T-helper 17 cell (primary cell): ENCODE data around the gene JPH3. TPM values are rescaled to one million over a fixed set of nuclear protein-coding genes. Genes with fewer than 3 reads are reported as not detected.

Source experiments
- ATAC-seq: fragments of 150-1000 bp; cut with Tn5 transposase; 2 replicates; pipeline ENCODE4 v1.10.0; 2021; ENCODE audit warnings: mild to moderate bottlenecking, moderate library complexity
- DNase-seq, 3 donors: peaks; one replicate each; pipeline versions ENCODE4 v3.0.0 to v3.0.0-alpha.2; 2020 to 2021
- H3K9me3 ChIP-seq: one replicate; pipeline ENCODE4 v1.7.0; 2013; ENCODE audit warnings: low read length, mild to moderate bottlenecking; ENCODE audit not compliant: control insufficient read depth, poor library complexity, severe bottlenecking
- H3K27ac Mint-ChIP-seq: one replicate; pipeline ENCODE4 v1.8.0; 2022; ENCODE audit warnings: mild to moderate bottlenecking, moderate library complexity, mixed read lengths
- H3K27me3 Mint-ChIP-seq: one replicate; pipeline ENCODE4 v1.8.0; 2022; ENCODE audit warnings: mixed read lengths
- H3K36me3 Mint-ChIP-seq: one replicate; pipeline ENCODE4 v1.8.0; 2022; ENCODE audit warnings: low read depth, mixed read lengths
- H3K4me1 Mint-ChIP-seq: one replicate; pipeline ENCODE4 v1.8.0; 2022; ENCODE audit warnings: mild to moderate bottlenecking, mixed read lengths
- H3K4me3 Mint-ChIP-seq: one replicate; pipeline ENCODE4 v1.8.0; 2022; ENCODE audit warnings: mild to moderate bottlenecking, moderate library complexity, mixed read lengths
- total RNA-seq, 4 donors: library from RNA in 2 of 4; stranded (reverse) in 2 of 4; gene quantifications; one replicate each; pipeline ENCODE4 v1.2.3 and lab custom pipeline; 2022 to 2026

The JPH3 gene
- under 1 TPM in 1 of 2 donors, not detected in 1; 0.08 TPM for total RNA-seq
- 0 reads per million in 2 donors for total RNA-seq (lab: John Stamatoyannopoulos, UW)

DNA sequence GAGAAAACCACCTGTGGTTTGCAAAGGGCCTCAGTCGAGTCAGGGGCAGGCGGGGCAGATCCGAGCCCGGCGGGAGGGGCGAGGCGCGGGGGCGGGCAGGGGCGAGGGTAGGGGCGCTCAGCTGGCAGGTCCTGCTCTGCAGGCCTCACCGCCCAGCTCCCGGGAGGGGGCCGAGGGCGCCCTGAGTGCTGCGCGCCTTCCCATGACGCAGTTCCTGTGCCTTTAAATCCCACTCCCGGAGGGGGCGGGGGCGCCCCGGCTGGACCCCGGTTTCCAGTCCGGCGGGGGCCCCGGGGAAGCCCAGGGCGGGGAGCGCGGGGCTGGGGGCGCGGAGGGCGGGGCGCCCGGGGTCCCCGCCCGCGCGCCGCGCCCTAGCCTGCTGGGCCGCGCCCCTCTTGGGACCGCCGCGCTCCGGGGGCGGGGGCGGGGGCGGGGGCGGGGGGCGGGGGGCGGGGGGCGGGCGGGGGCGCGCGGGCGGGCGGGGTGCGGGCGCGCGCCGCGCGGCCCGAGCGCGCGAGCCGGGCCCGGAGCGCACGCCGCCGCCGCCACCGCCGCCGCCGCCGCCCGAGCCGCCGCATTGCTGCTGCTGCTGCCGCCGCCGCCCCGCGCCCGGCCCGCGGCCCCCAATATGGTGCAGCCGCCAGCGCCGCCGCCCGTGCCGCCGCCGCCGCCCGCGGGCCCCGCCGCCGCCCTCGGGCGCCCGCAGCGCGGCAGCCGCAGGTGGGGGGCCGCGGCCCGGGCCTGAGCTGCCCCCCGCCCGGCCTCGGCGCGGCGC is at the start of gene JPH3:
JPH3 (plus strand) TSS at position 508 of the 775 bp plus-strand sequence. CDS start 639 bp downstream, outside the sequence.
- no peaks in the 10 kb centered on the region for H3K9me3 ChIP-seq
- peaks cover 46% of the 10 kb centered on the region for H3K27me3 Mint-ChIP-seq
- peaks cover 4% of the 10 kb centered on the region for H3K4me1 Mint-ChIP-seq
- no peak for DNase-seq
- H3K27ac Mint-ChIP-seq = no peak within 1 kb of the TSS
- peak within 1 kb of the TSS; percentile 87 for H3K4me3 Mint-ChIP-seq
- peaks cover 5% of the 10 kb centered on the region for H3K36me3 Mint-ChIP-seq
- ATAC-seq = no peak

DNA sequence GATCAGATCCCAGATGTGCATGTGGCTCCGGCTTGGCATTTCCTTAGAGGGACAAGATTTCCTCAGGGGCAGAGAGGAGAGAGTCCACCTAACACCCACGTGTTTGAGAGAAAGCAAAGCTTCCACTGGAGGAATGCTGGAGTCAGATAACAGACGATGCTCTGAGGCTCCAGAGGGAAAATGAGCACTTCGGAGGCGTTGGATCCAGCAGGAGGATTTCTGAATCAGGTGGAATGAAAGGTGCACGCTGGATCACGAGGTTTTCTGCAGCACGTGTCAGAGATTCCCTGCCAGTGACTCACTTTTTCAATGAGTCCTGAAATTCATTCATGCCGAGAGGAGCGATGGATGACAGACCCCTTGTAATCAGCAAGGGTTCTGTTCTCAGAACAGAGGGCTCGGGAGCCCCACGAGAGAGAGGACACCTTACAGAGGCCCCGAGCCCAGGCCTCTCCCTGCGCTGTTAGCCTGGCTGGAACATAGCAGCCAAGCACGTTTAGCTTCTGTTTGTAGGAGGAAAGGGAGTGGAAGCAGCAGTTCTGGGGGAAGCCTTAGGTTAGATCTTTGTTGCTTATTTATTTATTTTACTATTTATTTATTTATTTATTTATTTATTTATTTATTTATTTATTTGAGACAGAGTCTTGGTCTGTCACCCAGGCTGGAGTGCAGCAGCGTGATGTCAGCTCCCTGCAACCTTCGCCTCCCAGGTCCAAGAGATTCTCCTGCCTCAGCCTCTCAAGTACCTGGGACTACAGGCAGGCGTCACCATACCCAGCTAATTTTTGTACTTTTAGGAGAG is 49.3 kb upstream of the JPH3 start:
- ATAC-seq = no peak
- Mint-ChIP-seq H3K36me3 (no peaks in the 10 kb centered on the region), H3K27me3 (peaks cover 57% of the 10 kb centered on the region), H3K27ac (no peak overlapping the region), H3K4me3 (no peak overlapping the region), H3K4me1 (peaks cover 8% of the 10 kb centered on the region)
- no peak for DNase-seq
- H3K9me3 ChIP-seq = no peaks in the 10 kb centered on the region

DNA sequence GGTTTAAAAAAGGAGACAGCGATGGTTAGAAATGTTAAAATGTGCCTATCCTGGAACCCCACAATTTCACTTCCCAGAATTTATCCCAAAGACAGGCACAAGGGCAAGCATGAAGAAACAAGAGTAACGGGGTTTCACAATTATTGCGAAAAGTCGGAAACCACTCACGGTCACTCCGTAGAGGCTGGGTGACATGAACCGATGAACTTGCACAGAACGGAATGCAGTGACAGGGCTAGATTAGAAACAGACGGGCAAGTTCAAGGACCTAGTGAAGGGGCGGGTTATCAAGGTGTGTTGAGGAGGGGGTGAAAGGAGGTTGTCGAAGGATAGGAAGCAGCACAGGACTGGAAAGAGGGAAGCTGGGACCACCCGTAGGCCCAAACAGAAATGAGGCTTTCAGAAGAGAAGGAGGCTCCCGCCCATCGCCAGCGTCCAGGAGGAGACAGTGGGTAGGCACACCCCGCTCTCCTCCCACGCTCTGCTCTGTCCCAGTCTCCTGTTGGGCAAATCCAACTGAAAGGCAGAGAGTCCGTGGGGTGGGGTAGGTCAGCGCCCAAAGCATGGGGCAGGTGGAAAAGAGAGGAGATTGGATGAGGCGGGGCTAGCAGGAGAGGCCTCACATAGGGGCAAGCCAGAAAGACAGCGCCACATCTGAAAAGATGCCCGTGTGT is 47.4 kb upstream of the JPH3 start:
- Mint-ChIP-seq H3K36me3 (no peaks in the 10 kb centered on the region), H3K27ac (peak overlapping the region; percentile 49), H3K4me1 (peaks cover 4% of the 10 kb centered on the region), H3K4me3 (no peak overlapping the region), H3K27me3 (peaks cover 48% of the 10 kb centered on the region)
- DNase-seq (no peak), ATAC-seq (no peak)
- no peaks in the 10 kb centered on the region for H3K9me3 ChIP-seq

GRCh38 chr16:87555647-87556046 is 46.7 kb upstream of the JPH3 start:
- no peaks in the 10 kb centered on the region for H3K9me3 ChIP-seq
- no peak for DNase-seq
- peaks cover 3% of the 10 kb centered on the region for H3K4me1 Mint-ChIP-seq
- H3K4me3 Mint-ChIP-seq = no peak overlapping the region
- no peaks in the 10 kb centered on the region for H3K36me3 Mint-ChIP-seq
- H3K27ac Mint-ChIP-seq = no peak overlapping the region
- no peak for ATAC-seq
- peaks cover 45% of the 10 kb centered on the region for H3K27me3 Mint-ChIP-seq

DNA sequence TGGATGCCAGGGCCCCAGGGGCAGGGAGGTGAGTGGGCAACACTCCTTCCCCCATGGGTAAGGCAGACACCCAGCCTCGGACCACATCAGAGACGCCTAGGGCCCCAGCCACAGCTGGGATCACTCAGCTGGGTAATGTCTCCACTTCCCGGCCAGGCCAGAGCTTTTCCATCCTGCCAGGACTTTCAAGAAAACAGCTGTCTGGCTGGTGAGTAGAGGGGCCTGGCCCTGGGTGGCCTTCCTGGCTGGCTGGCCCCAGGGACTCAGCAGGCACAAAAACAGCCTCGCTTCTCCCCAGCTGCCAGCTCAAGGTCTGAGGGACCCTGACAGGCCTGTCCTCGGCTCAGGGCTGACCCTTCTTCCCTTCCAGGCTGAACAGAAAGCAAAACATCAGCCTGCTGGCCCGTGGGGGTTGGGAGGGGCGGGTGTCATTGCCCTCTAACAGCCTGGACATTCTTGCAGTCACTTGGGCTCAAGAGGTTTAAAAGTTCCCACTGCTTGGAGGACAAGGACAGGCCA is 45.3 kb upstream of the JPH3 start:
- H3K9me3 ChIP-seq = no peaks in the 10 kb centered on the region
- Mint-ChIP-seq H3K27me3 (peaks cover 41% of the 10 kb centered on the region), H3K4me3 (no peak overlapping the region), H3K27ac (no peak overlapping the region), H3K36me3 (no peaks in the 10 kb centered on the region), H3K4me1 (peaks cover 3% of the 10 kb centered on the region)
- no peak for DNase-seq
- ATAC-seq = no peak

DNA sequence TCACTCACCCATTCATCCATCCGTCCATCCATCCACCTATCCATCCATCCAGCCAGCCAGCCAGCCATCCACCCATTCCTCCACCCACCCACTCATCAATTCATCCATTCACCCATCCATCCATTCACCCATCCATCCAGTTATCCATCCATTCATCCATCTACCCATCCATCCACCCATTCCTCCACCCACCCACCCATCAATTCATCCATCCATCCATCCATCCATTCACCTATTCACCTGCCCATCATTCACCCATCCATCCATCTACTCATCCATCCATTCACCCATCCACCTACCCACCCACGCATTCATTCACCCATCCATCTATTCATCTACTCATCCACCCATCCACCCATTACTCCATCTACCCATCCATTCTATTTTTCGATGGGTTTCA is 43.6 kb upstream of the JPH3 start:
- Mint-ChIP-seq H3K27ac (no peak overlapping the region), H3K36me3 (no peaks in the 10 kb centered on the region), H3K4me3 (no peak overlapping the region), H3K27me3 (peaks cover 31% of the 10 kb centered on the region), H3K4me1 (peaks cover 3% of the 10 kb centered on the region)
- no peak for ATAC-seq
- DNase-seq = no peak
- no peaks in the 10 kb centered on the region for H3K9me3 ChIP-seq

DNA sequence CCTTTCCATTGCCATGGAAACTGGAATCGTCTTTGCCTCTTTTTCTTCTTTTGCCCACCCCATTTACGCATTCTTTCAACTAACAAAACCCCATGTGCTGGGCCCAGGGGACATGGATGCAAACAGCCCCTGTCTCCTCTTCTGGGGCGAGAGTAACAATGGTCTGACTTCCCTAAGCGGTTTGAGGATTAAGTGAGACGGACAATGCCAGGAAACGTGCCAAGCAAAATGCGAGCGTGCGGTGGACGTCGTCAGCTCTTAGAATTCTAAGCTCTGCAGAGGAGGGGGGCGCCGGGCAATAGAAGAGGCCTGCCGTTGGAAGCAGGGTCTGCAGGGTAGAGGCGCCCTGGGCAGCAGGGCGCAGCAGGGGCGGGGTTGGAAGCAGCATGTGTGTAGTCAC is 42.4 kb upstream of the JPH3 start:
- H3K9me3 ChIP-seq = no peaks in the 10 kb centered on the region
- peaks cover 3% of the 10 kb centered on the region for H3K4me1 Mint-ChIP-seq
- DNase-seq = no peak
- no peak for ATAC-seq
- H3K4me3 Mint-ChIP-seq = no peak overlapping the region
- H3K27me3 Mint-ChIP-seq = peaks cover 23% of the 10 kb centered on the region
- no peak overlapping the region for H3K27ac Mint-ChIP-seq
- no peaks in the 10 kb centered on the region for H3K36me3 Mint-ChIP-seq

GRCh38 chr16:87560428-87561199 is 41.7 kb upstream of the JPH3 start:
- no peaks in the 10 kb centered on the region for H3K9me3 ChIP-seq
- ATAC-seq (no peak), DNase-seq (no peak)
- Mint-ChIP-seq H3K27ac (no peak overlapping the region), H3K36me3 (no peaks in the 10 kb centered on the region), H3K4me1 (peaks cover 3% of the 10 kb centered on the region), H3K4me3 (no peak overlapping the region), H3K27me3 (peaks cover 17% of the 10 kb centered on the region)

- Mint-ChIP-seq H3K4me1 (peaks cover 3% of the 10 kb centered on the region), H3K4me3 (no peak overlapping the region), H3K27me3 (peaks cover 11% of the 10 kb centered on the region), H3K27ac (no peak overlapping the region), H3K36me3 (no peaks in the 10 kb centered on the region)
- no peak for ATAC-seq
- no peaks in the 10 kb centered on the region for H3K9me3 ChIP-seq
- no peak for DNase-seq
Observed at GRCh38 chr16:87561200-87562105, 40.9 kb upstream of the JPH3 start.

DNA sequence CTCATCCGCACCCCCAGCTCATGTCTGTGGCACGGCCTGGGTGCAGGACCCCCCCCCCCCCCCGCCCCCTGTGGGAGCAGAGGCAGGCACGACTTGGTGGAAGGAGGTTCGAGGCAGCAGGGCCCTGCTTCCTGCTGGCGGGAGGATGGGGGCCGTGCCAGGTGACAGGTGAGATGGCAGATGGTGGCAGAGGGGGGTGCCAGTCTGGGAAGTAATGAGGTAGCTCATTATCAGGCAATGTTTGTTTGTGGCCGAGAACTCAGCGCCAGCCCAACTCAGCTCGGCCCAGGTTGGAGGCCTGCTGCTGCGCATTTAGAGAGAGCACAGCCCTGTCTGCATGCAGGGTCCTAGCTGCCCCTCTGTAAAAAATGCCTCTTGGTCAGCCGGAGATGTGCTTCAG is 40.1 kb upstream of the JPH3 start:
- no peaks in the 10 kb centered on the region for H3K9me3 ChIP-seq
- DNase-seq = no peak
- Mint-ChIP-seq H3K36me3 (no peaks in the 10 kb centered on the region), H3K4me3 (no peak overlapping the region), H3K27me3 (peaks cover 11% of the 10 kb centered on the region), H3K27ac (no peak overlapping the region), H3K4me1 (peaks cover 3% of the 10 kb centered on the region)
- ATAC-seq = no peak

DNA sequence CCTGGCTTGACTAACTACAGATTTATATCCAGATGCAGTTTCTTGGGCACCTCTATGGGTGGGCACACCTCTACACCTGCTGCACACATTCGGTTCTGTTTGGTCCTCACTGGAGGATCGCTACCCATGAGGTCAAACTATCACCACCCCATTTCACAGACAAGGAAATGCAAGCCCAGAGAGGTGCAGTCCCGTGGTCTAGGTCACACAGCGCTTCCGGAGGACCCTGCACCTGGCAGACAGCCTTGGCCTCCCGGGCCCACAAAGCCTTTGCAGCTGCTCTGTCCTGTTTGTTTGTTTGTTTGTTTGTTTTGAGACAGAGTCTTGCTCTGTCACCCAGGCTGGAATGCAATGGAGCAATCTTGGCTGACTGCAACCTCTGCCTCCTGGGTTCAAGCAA is 39.3 kb upstream of the JPH3 start:
- H3K4me3 Mint-ChIP-seq = no peak overlapping the region
- peaks cover 3% of the 10 kb centered on the region for H3K4me1 Mint-ChIP-seq
- H3K9me3 ChIP-seq = no peaks in the 10 kb centered on the region
- ATAC-seq (no peak), DNase-seq (no peak)
- H3K27me3 Mint-ChIP-seq = peaks cover 9% of the 10 kb centered on the region
- H3K36me3 Mint-ChIP-seq = no peaks in the 10 kb centered on the region
- no peak overlapping the region for H3K27ac Mint-ChIP-seq
